HG02610 (cell line): ENCODE data around the gene MAST4.

ENCODE experiments used
- ATAC-seq: cut with Tn5 transposase; IDR thresholded peaks from one replicate; pipeline ENCODE4 v1.9.1; 2021; ENCODE audit warnings: mild to moderate bottlenecking, moderate library complexity; ENCODE audit not compliant: unreplicated experiment

MAST4 gene

GRCh38 chr5:66985417-66985816 lies 389.2 kb downstream of the MAST4 start:
- ATAC-seq: no peak

- ATAC-seq: no peak
These were observed 389.8 kb downstream of the MAST4 start for GRCh38 chr5:66986009-66986408.

GRCh38 chr5:66986534-66986933 lies 390.3 kb downstream of the MAST4 start:
- no peak for ATAC-seq

- ATAC-seq: no peak
These were observed 390.9 kb downstream of the MAST4 start for GRCh38 chr5:66987126-66987525.

GRCh38 chr5:66987540-66987939 lies 391.3 kb downstream of the MAST4 start:
- no peak for ATAC-seq

- ATAC-seq: no peak
These were observed 392.0 kb downstream of the MAST4 start for GRCh38 chr5:66987949-66988838.

GRCh38 chr5:66989286-66989685 lies 393.1 kb downstream of the MAST4 start:
- ATAC-seq: no peak

GRCh38 chr5:66989781-66990180 lies 393.6 kb downstream of the MAST4 start:
- ATAC-seq: no peak

GRCh38 chr5:66991746-66992145 lies 395.6 kb downstream of the MAST4 start:
- ATAC-seq: no peak

- ATAC-seq: no peak
These were observed 396.4 kb downstream of the MAST4 start for GRCh38 chr5:66992547-66992946.

- no peak for ATAC-seq
These were observed 397.3 kb downstream of the MAST4 start for GRCh38 chr5:66993448-66993847.

- no peak for ATAC-seq
These were observed 397.7 kb downstream of the MAST4 start for GRCh38 chr5:66993882-66994281.

GRCh38 chr5:66994790-66995189 lies 398.6 kb downstream of the MAST4 start:
- ATAC-seq: no peak

GRCh38 chr5:67000794-67001475 lies 404.7 kb downstream of the MAST4 start:
- ATAC-seq: no peak

- ATAC-seq: no peak
These were observed 406.9 kb downstream of the MAST4 start for GRCh38 chr5:67002832-67003684.

- ATAC-seq: no peak
These were observed 407.4 kb downstream of the MAST4 start for GRCh38 chr5:67003685-67003934.

GRCh38 chr5:67003935-67004729 lies 407.9 kb downstream of the MAST4 start:
- peak; percentile 53 for ATAC-seq

- ATAC-seq: no peak
These were observed 408.6 kb downstream of the MAST4 start for GRCh38 chr5:67004730-67005350.

GRCh38 chr5:67005737-67006499 lies 409.7 kb downstream of the MAST4 start:
- ATAC-seq: no peak

- ATAC-seq: no peak
These were observed 410.3 kb downstream of the MAST4 start for GRCh38 chr5:67006500-67006848.
